GM12801 (cell line): Measurements from ENCODE around the gene REEP2.

Experiments used
- TF ChIP-seq, protein P1 (sequence below): IDR thresholded peaks from one replicate; pipeline ENCODE4 v1.5.1; 2011; ENCODE audit warnings: control low read depth; ENCODE audit not compliant: insufficient read length; ENCODE audit errors: extremely low read depth

The REEP2 gene

DNA sequence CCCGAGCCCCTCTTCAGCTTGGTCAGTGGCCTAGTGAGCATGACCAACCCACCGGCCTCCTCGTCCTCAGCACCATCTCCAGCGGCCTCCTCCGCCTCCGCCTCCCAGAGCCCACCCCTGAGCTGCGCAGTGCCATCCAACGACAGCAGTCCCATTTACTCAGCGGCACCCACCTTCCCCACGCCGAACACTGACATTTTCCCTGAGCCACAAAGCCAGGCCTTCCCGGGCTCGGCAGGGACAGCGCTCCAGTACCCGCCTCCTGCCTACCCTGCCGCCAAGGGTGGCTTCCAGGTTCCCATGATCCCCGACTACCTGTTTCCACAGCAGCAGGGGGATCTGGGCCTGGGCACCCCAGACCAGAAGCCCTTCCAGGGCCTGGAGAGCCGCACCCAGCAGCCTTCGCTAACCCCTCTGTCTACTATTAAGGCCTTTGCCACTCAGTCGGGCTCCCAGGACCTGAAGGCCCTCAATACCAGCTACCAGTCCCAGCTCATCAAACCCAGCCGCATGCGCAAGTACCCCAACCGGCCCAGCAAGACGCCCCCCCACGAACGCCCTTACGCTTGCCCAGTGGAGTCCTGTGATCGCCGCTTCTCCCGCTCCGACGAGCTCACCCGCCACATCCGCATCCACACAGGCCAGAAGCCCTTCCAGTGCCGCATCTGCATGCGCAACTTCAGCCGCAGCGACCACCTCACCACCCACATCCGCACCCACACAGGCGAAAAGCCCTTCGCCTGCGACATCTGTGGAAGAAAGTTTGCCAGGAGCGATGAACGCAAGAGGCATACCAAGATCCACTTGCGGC, 28.2 kb downstream of the REEP2 start:
- TF ChIP-seq, protein P1, sequence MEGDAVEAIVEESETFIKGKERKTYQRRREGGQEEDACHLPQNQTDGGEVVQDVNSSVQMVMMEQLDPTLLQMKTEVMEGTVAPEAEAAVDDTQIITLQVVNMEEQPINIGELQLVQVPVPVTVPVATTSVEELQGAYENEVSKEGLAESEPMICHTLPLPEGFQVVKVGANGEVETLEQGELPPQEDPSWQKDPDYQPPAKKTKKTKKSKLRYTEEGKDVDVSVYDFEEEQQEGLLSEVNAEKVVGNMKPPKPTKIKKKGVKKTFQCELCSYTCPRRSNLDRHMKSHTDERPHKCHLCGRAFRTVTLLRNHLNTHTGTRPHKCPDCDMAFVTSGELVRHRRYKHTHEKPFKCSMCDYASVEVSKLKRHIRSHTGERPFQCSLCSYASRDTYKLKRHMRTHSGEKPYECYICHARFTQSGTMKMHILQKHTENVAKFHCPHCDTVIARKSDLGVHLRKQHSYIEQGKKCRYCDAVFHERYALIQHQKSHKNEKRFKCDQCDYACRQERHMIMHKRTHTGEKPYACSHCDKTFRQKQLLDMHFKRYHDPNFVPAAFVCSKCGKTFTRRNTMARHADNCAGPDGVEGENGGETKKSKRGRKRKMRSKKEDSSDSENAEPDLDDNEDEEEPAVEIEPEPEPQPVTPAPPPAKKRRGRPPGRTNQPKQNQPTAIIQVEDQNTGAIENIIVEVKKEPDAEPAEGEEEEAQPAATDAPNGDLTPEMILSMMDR, result no peak

DNA sequence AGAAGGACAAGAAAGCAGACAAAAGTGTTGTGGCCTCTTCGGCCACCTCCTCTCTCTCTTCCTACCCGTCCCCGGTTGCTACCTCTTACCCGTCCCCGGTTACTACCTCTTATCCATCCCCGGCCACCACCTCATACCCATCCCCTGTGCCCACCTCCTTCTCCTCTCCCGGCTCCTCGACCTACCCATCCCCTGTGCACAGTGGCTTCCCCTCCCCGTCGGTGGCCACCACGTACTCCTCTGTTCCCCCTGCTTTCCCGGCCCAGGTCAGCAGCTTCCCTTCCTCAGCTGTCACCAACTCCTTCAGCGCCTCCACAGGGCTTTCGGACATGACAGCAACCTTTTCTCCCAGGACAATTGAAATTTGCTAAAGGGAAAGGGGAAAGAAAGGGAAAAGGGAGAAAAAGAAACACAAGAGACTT, 28.9 kb downstream of the REEP2 start:
- TF ChIP-seq, protein P1, result no peak

DNA sequence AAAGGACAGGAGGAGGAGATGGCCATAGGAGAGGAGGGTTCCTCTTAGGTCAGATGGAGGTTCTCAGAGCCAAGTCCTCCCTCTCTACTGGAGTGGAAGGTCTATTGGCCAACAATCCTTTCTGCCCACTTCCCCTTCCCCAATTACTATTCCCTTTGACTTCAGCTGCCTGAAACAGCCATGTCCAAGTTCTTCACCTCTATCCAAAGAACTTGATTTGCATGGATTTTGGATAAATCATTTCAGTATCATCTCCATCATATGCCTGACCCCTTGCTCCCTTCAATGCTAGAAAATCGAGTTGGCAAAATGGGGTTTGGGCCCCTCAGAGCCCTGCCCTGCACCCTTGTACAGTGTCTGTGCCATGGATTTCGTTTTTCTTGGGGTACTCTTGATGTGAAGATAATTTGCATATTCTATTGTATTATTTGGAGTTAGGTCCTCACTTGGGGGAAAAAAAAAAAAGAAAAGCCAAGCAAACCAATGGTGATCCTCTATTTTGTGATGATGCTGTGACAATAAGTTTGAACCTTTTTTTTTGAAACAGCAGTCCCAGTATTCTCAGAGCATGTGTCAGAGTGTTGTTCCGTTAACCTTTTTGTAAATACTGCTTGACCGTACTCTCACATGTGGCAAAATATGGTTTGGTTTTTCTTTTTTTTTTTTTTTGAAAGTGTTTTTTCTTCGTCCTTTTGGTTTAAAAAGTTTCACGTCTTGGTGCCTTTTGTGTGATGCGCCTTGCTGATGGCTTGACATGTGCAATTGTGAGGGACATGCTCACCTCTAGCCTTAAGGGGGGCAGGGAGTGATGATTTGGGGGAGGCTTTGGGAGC, 29.5 kb downstream of the REEP2 start:
- TF ChIP-seq, protein P1, result no peak

DNA sequence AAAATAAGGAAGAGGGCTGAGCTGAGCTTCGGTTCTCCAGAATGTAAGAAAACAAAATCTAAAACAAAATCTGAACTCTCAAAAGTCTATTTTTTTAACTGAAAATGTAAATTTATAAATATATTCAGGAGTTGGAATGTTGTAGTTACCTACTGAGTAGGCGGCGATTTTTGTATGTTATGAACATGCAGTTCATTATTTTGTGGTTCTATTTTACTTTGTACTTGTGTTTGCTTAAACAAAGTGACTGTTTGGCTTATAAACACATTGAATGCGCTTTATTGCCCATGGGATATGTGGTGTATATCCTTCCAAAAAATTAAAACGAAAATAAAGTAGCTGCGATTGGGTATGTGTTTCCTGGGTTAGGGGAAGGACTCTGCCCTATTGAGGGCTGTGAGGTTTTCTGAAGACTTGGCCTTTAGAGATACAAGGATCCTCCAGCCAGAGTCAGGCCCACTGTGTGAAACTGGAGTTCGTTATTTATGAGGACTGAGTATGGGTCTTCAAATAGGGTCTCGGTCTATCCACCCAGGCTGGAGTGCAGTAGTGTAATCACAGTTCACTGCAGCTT, 30.2 kb downstream of the REEP2 start:
- TF ChIP-seq, protein P1, result no peak

DNA sequence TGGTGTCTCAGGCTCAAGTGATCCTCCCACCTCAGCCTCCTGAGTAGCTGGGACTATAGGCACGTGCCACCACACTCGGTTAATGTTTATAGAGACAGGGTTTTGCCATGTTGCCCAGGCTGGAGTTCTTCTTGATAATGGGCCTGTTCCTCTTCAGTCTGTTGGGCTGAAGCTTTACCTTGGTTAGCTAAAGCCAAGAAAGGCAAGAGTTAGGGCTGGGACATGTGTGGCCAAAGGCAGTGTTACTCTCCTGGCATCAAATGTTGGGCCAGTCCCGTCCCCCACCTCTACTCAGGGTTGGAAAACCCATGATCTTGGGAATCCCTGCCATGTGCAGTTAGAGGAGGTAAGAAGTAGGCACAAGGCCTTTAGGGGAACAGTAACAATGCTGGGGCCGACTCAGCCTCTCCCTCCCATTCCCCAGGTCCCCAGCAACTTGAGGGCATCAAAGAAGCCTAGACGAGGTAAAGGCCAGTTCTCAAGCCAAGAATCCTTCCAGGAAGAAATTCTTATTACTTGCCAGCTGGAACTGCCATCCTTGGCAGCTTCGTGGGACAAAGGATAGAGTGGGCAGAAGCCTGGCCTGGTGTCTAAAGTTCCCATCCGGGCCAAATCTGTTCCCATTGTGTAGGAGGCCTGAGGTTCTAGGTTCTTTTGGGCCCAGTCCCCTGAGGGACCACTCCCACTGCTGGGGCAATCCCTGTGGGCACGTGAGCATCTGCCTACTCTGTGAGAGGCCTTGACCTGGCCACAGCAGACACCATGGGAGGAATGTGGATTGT, 30.9 kb downstream of the REEP2 start:
- TF ChIP-seq, protein P1, result no peak

DNA sequence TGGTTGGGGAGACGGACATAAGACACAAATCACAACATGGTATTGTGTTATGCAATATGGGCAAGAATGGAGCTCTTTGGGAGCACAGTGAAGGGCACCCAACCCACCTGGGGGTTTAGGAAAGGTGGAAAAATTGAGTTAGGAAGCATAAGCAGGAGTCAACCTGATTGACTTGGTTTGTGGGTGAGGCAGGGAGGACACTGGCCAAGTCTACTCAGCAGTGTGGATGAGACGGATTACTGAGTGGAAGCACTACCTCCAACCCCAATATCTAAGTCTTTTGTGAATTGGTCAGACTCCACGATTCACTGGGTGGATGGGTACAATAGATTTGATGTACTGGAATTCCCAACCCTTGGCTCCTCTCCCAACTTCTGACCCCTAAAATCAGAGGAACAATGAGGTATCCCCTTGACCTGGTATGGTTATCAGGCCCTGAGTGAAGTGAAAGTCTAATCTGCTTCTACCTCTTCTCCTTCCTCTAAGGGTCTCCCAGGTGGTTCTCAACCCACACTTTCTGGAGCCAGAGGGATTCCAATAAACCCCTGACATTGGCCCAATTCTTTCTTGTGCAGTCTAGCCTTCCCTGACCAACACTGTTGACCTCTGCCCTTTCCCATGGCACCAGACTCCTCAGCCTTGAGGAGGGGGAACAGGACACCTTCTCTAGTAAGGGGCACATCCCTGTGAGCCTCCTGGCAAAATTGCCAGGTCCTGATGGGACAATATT, 31.6 kb downstream of the REEP2 start:
- TF ChIP-seq, protein P1, result no peak
